ENCODE results near the gene TXNRD1. TPM values are rescaled to one million over a fixed set of nuclear protein-coding genes. Genes with fewer than 3 reads are reported as not detected.

TXNRD1 gene
- total RNA-seq, 1 donor = 502 TPM

DNA sequence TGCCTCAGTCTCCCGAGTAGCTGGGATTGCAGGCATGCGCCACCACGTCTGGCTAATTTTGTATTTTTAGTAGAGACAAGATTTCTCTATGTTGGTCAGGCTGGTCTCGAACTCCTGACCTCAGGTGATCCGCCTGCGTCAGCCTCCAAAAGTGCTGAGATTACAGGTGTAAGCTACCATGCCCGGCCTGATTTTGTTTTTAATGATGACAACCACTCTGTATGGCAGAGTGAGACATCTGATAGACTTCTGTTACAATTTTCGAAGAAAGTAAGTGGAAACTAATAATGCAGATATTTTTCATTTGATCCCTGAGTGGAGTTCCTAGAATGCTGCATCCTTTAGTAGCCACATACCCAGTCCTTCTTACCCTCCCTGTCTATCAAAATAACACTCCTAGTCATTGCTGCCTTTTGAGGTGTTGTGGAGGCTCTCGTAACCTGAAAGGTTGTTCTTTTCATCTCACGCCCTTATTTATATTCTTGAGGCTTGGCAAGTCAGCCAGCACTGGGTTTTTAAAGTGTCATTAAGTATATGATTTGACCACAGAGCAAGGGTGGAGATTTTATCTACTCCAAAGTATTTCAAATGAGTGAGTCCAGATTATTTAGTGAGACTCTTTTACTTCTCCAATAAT lies 82.0 kb downstream of the TXNRD1 start:
- Histone ChIP-seq H3K79me2 (ENCODE audit: insufficient read depth, low read length) (peaks cover 93% of the 10 kb centered on the region), H3K4me2 (ENCODE audit: insufficient read depth, low read length) (no peak overlapping the region), H3K4me3 (ENCODE audit: insufficient read depth, low read length) (no peak overlapping the region), H3K27ac (ENCODE audit: low read depth, low read length) (no peak overlapping the region), H3K4me1 (ENCODE audit: insufficient read depth, low read length) (peaks cover 48% of the 10 kb centered on the region), H3K36me3 (ENCODE audit: insufficient read depth, low read length) (peaks cover 85% of the 10 kb centered on the region), H2AFZ (ENCODE audit: low read length) (no peak overlapping the region), H3K9me3 (ENCODE audit: low read depth, low read length) (no peaks in the 10 kb centered on the region), H4K20me1 (ENCODE audit: insufficient read depth, low read length) (peaks cover 75% of the 10 kb centered on the region), H3K27me3 (ENCODE audit: insufficient read depth, low read length) (no peaks in the 10 kb centered on the region)
- TF ChIP-seq, protein P1, sequence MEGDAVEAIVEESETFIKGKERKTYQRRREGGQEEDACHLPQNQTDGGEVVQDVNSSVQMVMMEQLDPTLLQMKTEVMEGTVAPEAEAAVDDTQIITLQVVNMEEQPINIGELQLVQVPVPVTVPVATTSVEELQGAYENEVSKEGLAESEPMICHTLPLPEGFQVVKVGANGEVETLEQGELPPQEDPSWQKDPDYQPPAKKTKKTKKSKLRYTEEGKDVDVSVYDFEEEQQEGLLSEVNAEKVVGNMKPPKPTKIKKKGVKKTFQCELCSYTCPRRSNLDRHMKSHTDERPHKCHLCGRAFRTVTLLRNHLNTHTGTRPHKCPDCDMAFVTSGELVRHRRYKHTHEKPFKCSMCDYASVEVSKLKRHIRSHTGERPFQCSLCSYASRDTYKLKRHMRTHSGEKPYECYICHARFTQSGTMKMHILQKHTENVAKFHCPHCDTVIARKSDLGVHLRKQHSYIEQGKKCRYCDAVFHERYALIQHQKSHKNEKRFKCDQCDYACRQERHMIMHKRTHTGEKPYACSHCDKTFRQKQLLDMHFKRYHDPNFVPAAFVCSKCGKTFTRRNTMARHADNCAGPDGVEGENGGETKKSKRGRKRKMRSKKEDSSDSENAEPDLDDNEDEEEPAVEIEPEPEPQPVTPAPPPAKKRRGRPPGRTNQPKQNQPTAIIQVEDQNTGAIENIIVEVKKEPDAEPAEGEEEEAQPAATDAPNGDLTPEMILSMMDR (IDR thresholded peaks at IDR 0.05; ENCODE audit: extremely low read depth, low read depth, low read length) = no peak
- DNase-seq (ENCODE audit: insufficient read length, low spot score, missing footprints) = no peak

DNA sequence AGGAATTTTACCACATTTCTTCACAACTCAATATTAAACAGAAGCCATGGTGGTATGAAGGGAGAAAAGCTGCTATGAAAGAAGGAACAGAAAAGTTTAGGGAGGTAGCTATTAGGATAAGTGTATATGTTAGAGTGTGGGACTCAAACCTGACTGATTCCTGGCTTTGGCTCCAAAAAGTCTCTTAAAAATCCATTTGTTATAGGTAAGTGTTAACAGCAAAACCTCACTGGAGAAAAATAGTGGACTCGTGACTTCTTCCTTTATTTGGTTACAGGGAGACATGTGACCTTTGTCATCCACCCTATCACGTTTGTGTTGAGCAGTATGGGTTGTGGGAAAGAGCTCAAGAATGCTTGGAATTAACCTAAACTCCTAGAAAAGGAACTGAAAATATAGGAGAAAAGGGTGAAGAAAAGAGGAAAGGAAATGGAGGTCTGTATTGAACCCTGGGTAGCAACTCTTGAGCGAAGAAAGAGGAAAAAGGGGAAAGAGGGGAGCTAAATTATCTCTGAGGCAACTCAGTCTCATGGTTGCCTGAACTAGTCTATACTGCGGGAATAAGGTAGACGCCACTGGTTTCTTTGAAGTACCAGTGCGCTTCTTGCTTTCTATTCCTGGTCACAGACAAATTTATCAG lies 84.4 kb downstream of the TXNRD1 start:
- H3K9me3 ChIP-seq (ENCODE audit: low read depth, low read length) = no peaks in the 10 kb centered on the region
- H3K4me2 ChIP-seq (ENCODE audit: insufficient read depth, low read length) = peak overlapping the region; percentile 25
- H2AFZ ChIP-seq (ENCODE audit: low read length) = no peak overlapping the region
- no peak for DNase-seq (ENCODE audit: insufficient read length, low spot score, missing footprints)
- H3K27ac ChIP-seq (ENCODE audit: low read depth, low read length) = peak overlapping the region; percentile 48
- no peaks in the 10 kb centered on the region for H3K27me3 ChIP-seq (ENCODE audit: insufficient read depth, low read length)
- peaks cover 84% of the 10 kb centered on the region for H4K20me1 ChIP-seq (ENCODE audit: insufficient read depth, low read length)
- peaks cover 62% of the 10 kb centered on the region for H3K4me1 ChIP-seq (ENCODE audit: insufficient read depth, low read length)
- H3K36me3 ChIP-seq (ENCODE audit: insufficient read depth, low read length) = peaks cover 81% of the 10 kb centered on the region
- H3K4me3 ChIP-seq (ENCODE audit: insufficient read depth, low read length) = no peak overlapping the region
- H3K79me2 ChIP-seq (ENCODE audit: insufficient read depth, low read length) = peaks cover 94% of the 10 kb centered on the region
- TF ChIP-seq, protein P1 (IDR thresholded peaks at IDR 0.05; ENCODE audit: extremely low read depth, low read depth, low read length) = no peak

DNA sequence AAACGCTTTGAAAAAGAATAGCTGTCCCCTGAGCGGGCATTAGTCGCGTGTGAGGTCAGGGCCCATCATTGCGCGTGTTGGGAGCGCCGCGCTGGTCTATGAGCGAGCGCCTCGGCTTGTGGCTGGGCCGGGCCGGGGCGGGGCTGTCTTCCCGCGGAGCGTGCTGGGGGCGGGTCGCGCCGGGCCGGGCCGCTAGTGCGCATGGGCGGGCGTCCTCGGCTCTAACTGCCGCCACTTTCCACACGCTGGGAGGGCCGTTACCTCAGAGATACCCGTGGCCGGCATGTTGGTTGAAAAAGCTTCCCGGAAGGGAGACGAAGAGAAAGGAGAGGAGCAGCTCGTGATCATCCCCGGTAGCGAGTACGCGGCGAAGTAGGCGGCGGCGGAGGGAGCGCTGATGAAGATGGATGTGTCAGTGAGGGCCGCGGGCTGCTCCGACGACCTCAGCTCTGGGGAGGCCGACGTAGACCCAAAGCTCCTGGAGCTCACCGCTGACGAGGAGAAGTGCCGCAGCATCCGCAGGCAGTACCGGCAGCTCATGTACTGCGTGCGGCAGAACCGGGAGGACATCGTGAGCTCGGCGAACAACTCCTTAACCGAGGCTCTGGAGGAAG lies 88.1 kb downstream of the TXNRD1 start, which contains the start of gene EID3:
TSS of gene EID3 (plus strand) at position 202 of the 614 bp plus-strand sequence. CDS start at position 398, 196 bp downstream.
- peak within 1 kb of the TSS; percentile 91 for H3K27ac ChIP-seq (ENCODE audit: low read depth, low read length)
- peak within 1 kb of the TSS; percentile 91 for H3K4me2 ChIP-seq (ENCODE audit: insufficient read depth, low read length)
- H3K36me3 ChIP-seq (ENCODE audit: insufficient read depth, low read length) = peaks cover 75% of the 10 kb centered on the region
- H3K9me3 ChIP-seq (ENCODE audit: low read depth, low read length) = no peaks in the 10 kb centered on the region
- peak; percentile 97 for DNase-seq (ENCODE audit: insufficient read length, low spot score, missing footprints)
- H3K27me3 ChIP-seq (ENCODE audit: insufficient read depth, low read length) = no peaks in the 10 kb centered on the region
- H4K20me1 ChIP-seq (ENCODE audit: insufficient read depth, low read length) = peaks cover 86% of the 10 kb centered on the region
- H2AFZ ChIP-seq (ENCODE audit: low read length) = peak within 1 kb of the TSS; percentile 66
- H3K4me1 ChIP-seq (ENCODE audit: insufficient read depth, low read length) = peaks cover 65% of the 10 kb centered on the region
- H3K4me3 ChIP-seq (ENCODE audit: insufficient read depth, low read length) = peak within 1 kb of the TSS; percentile 69
- TF ChIP-seq, protein P1 (IDR thresholded peaks at IDR 0.05; ENCODE audit: extremely low read depth, low read depth, low read length) = no peak
- H3K79me2 ChIP-seq (ENCODE audit: insufficient read depth, low read length) = peaks cover 96% of the 10 kb centered on the region

All from osteoblast (primary cell).